SKM-1 (cell line): Measurements from ENCODE around the gene FOXRED1.

Experiments
- DNase-seq: peaks from one replicate; lab custom pipeline; 2025; ENCODE audit not compliant: unreplicated experiment; lab: John Stamatoyannopoulos, UW

Gene FOXRED1

GRCh38 chr11:126310992-126311310, 42.0 kb downstream of the FOXRED1 start:
- DNase-seq = no peak

- peak; percentile 93 for DNase-seq
These were observed 42.7 kb downstream of the FOXRED1 start for GRCh38 chr11:126311401-126312291.

DNA sequence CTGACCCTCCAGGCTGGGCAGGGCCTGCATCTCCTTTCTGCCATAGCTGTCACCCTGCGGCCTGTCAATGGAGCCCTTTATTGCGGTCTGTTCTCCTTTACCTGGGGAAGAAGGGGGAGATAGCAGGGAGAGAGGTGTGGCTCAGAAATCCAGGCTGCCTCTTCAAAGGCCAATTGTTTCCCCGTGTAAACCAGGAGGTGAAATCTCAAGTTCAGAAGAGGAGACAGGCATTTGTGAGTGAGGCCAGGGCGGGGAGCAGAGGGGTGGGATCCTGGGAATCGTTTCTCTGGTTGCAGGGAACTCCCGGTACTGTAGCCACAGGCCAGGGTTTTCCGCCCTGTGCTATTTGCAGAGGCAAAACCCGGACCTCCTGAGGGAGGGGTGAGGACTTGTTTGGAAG, 44.0 kb downstream of the FOXRED1 start:
- DNase-seq = no peak

DNA sequence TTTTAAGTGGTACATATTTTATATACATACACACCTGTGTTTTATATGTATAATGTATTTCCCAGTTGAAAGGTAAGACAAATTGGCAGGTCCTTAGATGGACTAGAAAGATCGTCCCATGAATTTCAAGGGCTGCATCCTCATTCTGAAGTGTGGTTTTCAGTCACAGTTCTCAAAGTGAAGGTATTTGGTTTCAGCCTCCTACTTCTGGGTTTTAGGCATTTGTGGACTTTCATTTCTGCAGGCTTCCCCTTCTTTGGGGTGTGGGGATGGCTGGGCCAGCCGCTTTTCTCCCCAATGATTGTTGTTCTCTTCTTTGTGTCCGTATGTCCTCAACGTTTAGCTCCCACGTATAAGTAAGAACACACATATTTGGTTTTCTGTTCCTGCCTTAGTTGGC, 44.9 kb downstream of the FOXRED1 start:
- no peak for DNase-seq

DNA sequence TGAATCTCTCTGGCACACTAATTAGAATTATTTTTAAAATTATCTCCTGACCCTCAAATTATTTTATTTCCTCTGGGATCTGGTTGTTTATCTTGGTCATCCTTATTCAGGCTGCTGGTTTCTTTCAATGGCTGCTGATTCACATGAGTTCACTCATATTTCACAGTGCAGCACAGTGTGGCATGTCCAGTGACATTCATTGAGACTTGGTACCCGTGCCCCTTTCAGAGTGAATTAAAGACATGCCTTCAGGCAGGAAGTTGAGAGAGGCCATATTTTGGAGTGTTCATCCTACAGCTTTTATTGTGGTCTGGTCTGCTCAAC, 48.4 kb downstream of the FOXRED1 start:
- DNase-seq = no peak

DNA sequence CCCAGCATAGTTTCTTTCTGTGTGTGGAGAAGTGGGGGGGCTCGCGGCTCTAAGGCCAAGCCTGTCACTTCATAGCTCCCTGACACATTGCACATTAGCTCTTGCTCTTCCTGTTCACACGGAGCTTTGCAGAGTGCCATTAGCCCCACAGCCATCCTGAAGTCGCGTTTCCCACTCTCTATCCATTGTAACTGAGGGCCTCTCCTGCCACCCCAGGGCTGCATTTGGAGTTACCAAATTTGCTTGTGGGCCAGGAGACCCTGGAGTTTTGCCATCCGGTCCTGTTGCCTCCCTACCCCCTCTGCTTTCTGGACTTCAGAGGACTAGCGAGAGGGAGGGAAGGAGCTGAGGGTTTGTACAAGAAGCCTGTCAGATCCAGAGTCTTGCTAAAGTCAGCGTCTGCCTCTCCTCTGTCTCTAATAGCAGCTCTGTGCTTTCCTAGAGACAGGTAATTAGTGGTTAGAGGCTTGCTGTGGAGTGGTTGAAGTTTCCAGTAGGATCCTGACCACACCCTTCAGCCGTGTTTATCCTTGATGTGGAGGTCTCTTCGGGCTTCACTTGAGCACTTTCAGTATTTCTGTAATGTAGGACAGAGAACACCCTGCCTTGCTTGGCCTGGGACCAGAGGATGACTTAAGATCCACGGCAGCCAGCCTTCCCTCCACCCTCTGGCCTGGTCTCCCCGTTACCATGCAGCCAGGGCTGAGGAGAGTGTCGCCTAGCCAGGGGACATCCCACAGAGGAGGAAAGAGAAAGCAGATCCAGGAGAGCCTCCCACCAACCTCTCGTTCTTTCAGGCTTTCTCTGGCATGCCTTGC, 49.0 kb downstream of the FOXRED1 start:
- DNase-seq = no peak

DNA sequence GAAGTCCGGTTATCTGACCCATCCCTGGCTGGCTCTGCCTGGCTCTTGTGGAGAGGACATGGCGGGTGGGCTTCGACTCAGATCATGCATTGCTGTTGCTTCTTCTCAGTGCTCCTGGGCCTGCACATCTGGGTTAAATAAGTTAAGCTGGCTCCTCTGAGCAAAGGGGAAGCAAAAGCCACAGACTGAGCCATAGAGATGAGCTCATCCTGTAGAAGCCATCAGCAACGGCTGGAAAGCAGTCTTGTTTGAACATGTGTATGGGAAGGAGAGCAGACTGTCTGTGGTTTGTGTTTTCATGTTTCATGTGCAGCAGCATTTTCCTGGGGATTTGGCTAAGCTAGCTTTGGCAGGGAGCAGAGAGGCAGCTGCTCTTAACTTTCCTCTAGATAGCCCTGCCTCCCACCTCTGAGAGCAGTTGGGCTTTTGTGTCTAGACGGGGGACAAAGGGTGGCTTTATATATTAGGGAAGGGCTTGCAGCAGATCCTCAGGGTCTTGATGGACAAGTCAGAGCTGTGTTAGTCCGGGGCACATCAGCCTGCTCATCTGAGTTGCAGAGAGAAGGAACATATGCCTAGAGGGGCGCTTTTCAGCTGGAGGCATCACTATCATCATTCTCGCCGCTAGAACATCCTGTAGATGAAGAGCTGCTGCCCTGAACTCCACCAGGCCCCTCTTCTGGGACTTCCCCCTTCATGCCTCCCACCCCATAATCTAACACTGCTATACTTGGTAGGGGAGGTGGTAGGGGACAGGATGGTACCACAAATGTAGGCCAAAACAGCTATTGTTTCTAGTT, 49.8 kb downstream of the FOXRED1 start:
- DNase-seq = peak; percentile 87

- DNase-seq = no peak
These were observed 50.4 kb downstream of the FOXRED1 start for GRCh38 chr11:126319374-126319740.

DNA sequence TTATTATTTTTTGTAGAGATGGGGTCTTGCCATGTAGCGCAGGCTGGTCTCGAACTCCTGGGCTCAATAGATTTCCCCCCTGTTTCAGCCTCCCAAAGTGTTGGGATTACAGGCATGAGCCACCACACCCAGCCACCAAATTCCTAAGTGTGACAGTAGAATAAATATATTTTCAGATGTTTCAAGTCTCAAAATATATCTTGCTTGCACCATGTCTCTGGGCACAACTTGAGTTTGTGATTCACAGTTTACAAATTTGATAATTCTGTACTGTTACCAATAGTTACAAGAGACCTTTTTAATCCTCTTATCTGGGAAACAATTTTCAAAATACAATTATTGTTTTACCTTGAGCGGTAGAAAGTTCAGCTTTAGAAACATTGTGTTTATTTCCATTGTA, 54.0 kb downstream of the FOXRED1 start:
- DNase-seq = no peak

- no peak for DNase-seq
These were observed 58.5 kb downstream of the FOXRED1 start for GRCh38 chr11:126327281-126328000.
